ENCODE data around the gene STX16.

DNA sequence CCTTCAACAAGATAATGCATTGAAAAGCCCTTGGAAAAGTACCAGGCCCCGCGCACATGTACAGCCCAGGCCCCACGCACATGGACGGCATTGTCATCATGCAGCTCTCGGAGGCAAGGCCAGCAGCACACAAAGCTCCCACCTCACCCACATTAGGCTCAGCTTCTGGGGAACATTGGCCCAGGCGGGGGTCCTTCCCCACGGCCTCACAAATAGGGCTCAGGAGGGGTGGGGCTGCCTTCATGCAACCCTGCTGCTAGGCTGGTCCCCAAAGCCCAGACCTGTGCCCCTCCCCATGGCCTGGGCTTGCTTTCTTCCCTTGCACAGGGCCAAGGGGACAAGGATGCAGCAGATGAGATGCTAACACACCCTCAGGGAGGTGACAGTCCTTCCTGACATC lies 68.2 kb downstream of the STX16 start:
- TF ChIP-seq, protein P1, sequence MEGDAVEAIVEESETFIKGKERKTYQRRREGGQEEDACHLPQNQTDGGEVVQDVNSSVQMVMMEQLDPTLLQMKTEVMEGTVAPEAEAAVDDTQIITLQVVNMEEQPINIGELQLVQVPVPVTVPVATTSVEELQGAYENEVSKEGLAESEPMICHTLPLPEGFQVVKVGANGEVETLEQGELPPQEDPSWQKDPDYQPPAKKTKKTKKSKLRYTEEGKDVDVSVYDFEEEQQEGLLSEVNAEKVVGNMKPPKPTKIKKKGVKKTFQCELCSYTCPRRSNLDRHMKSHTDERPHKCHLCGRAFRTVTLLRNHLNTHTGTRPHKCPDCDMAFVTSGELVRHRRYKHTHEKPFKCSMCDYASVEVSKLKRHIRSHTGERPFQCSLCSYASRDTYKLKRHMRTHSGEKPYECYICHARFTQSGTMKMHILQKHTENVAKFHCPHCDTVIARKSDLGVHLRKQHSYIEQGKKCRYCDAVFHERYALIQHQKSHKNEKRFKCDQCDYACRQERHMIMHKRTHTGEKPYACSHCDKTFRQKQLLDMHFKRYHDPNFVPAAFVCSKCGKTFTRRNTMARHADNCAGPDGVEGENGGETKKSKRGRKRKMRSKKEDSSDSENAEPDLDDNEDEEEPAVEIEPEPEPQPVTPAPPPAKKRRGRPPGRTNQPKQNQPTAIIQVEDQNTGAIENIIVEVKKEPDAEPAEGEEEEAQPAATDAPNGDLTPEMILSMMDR (IDR thresholded peaks at IDR 0.05) = no peak
- TF ChIP-seq POLR2A (IDR thresholded peaks at IDR 0.05) = no peak

Data from esophagus squamous epithelium (tissue), 4 donors.